Cardiac muscle cell (in vitro differentiated cells and primary cell): ENCODE results near the gene CAPN2. TPM values are rescaled to one million over a fixed set of nuclear protein-coding genes. Genes with fewer than 3 reads are reported as not detected.

Experiments used
- DNase-seq, 2 donors: peaks; one replicate each; pipeline versions ENCODE4 v3.0.0 to v3.0.0-alpha.2; 2010 to 2017; ENCODE audit warnings: low read depth in 1 of 2, low spot score in 1 of 2
- H3K27ac ChIP-seq: fragments of 200-600 bp; sonication (generic); 2 replicates; pipeline ENCODE4 v1.5.1; 2016
- H3K27me3 ChIP-seq: fragments of 200-600 bp; sonication (generic); 2 replicates; pipeline ENCODE4 v1.6.0; 2016; ENCODE audit warnings: control low read depth
- H3K36me3 ChIP-seq: fragments of 200-600 bp; sonication (generic); 2 replicates; pipeline ENCODE4 v1.5.1; 2016; ENCODE audit warnings: control low read depth
- H3K4me1 ChIP-seq: fragments of 200-600 bp; sonication (generic); 2 replicates; pipeline ENCODE4 v1.8.1; 2017; ENCODE audit warnings: low read depth, mild to moderate bottlenecking, mixed run types
- H3K4me3 ChIP-seq: fragments of 200-600 bp; sonication (generic); 2 replicates; pipeline ENCODE4 v1.5.1; 2016; ENCODE audit warnings: mild to moderate bottlenecking
- H3K9me3 ChIP-seq: fragments of 200-600 bp; sonication (generic); 2 replicates; pipeline ENCODE4 v1.5.1; 2017; ENCODE audit warnings: low read depth, mild to moderate bottlenecking, control low read depth
- polyA plus RNA-seq: library from polyadenylated mRNA; unstranded; fragments of >200 nt; fragmentation: Nextera tagmentation; extraction: Ambion mirVana; gene quantifications from 2 replicates; pipeline ENCODE4 v1.2.1, GENCODE V29; 2016
- total RNA-seq: library from RNA; depleted of rRNA; stranded (reverse); fragments of >200 nt; gene quantifications from 2 replicates; pipeline ENCODE4 v1.2.3, GENCODE V29; 2016
- TF ChIP-seq, protein P1 (sequence below): IDR thresholded peaks from 2 replicates; pipeline ENCODE4 v1.5.1; 2012; ENCODE audit warnings: low read depth, mild to moderate bottlenecking, low read length

Gene CAPN2
- total and polyA plus RNA-seq, 2 experiments from 2014 or later = 65.5 to 110 TPM

DNA sequence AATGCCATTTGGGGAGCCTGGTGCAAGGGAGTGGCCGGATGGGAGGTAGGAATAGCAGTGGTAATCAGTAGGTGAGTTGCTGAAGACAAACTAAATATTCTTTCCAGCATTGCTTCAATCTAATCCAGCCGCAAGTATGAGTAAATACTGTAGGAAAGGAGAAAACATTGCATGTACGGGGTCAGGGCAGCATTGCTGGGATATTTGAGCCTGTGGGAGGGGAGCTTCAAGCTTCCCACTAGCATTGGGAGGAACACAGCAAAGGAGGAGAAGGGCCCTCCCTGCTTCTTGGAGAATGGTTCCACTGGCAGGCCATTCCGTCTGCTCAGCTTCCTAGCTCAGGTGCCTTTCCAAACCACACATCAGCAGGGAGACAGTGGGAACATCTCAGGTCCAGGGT, 15.2 kb downstream of the CAPN2 start:
- DNase-seq = peak in 1 of 2 donors; percentile 91
- Histone ChIP-seq H3K4me3 (no peak overlapping the region), H3K27me3 (no peaks in the 10 kb centered on the region), H3K4me1 (peaks cover 6% of the 10 kb centered on the region), H3K27ac (no peak overlapping the region), H3K36me3 (no peaks in the 10 kb centered on the region), H3K9me3 (no peaks in the 10 kb centered on the region)
- TF ChIP-seq, protein P1, sequence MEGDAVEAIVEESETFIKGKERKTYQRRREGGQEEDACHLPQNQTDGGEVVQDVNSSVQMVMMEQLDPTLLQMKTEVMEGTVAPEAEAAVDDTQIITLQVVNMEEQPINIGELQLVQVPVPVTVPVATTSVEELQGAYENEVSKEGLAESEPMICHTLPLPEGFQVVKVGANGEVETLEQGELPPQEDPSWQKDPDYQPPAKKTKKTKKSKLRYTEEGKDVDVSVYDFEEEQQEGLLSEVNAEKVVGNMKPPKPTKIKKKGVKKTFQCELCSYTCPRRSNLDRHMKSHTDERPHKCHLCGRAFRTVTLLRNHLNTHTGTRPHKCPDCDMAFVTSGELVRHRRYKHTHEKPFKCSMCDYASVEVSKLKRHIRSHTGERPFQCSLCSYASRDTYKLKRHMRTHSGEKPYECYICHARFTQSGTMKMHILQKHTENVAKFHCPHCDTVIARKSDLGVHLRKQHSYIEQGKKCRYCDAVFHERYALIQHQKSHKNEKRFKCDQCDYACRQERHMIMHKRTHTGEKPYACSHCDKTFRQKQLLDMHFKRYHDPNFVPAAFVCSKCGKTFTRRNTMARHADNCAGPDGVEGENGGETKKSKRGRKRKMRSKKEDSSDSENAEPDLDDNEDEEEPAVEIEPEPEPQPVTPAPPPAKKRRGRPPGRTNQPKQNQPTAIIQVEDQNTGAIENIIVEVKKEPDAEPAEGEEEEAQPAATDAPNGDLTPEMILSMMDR = no peak

GRCh38 chr1:223729906-223730305, 17.6 kb downstream of the CAPN2 start:
- no peaks in the 10 kb centered on the region for H3K27me3 ChIP-seq
- H3K27ac ChIP-seq = no peak overlapping the region
- H3K9me3 ChIP-seq = no peaks in the 10 kb centered on the region
- peaks cover 6% of the 10 kb centered on the region for H3K4me1 ChIP-seq
- DNase-seq = no peak
- H3K36me3 ChIP-seq = no peaks in the 10 kb centered on the region
- TF ChIP-seq, protein P1 = no peak
- H3K4me3 ChIP-seq = no peak overlapping the region

DNA sequence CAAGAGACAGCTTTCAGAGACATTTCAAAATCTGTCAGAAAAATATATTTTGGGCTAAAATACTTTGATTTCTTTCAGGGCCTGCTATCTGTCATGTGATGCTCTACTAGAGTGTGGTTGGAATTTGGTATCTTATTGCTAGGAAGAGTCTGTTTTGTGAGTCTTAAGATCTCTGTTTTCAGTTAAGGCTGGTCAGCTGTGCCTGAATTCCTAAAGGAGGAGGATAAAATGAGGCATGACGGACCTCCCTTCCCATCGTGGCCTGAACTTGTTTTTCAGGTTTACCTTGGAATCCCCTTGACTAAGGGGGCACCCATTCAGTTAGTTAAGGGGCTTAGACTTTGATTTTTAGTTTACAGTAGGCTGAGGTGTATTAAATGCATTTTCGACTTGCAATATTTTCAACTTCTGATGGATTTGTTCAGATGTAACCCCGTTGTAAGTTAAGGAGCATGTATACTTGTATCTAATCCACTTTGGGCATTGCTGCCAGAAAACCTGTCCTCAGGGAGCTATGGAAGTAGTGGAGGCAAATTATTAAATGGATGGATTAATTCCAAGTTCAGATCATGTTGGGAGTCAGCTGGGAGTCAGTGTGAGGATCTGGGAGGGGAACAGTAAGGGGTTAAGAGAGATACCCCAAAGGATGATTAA, 18.3 kb downstream of the CAPN2 start:
- H3K9me3 ChIP-seq = no peaks in the 10 kb centered on the region
- TF ChIP-seq, protein P1 = no peak
- no peak for DNase-seq
- H3K4me3 ChIP-seq = no peak overlapping the region
- H3K36me3 ChIP-seq = no peaks in the 10 kb centered on the region
- no peak overlapping the region for H3K27ac ChIP-seq
- peaks cover 6% of the 10 kb centered on the region for H3K4me1 ChIP-seq
- no peaks in the 10 kb centered on the region for H3K27me3 ChIP-seq

- TF ChIP-seq, protein P1 = no peak
- Histone ChIP-seq H3K9me3 (no peaks in the 10 kb centered on the region), H3K27ac (no peak overlapping the region), H3K36me3 (no peaks in the 10 kb centered on the region), H3K4me1 (peaks cover 6% of the 10 kb centered on the region), H3K27me3 (no peaks in the 10 kb centered on the region), H3K4me3 (no peak overlapping the region)
- DNase-seq = peak; percentile 60 to 86
These were observed 18.9 kb downstream of the CAPN2 start for GRCh38 chr1:223731133-223731770.

DNA sequence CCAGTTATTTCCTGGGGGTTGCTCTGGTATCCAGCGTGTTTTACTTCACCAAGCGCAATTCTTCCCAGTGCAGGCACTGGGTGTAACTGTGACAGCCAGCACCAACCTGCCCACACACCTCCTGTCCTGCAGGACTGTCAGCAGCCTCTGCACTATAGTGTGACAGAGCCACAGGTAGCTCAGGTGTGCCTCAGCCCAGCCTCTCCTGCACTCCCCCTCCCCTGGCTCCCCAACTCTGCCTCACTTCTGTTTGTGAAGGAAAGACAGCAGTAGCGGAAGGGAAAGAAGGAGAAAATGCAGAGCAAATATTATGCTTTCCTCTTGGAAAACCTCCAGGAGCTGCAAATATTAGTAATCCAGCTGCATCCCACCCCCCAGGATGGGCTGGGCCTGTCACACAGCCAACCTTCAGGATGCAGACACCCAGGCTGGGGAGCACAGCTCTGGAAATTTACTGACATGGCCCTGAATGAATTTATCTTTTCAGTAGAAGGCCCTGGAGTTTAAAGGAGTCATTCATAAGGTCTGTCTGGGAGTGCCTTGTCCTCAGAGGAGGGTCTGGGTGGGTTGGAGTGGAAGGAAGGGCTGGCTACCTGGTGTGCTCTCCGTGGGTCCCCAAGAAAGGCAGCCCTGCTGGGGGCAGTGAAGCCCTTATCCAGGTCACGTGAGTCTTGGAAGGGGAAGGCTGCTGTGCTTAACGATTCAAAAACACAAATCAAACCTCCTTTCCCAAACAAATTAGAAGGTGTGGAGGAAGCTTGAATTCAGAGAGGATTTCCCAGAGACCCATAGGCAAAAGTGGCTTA, 20.9 kb downstream of the CAPN2 start:
- no peaks in the 10 kb centered on the region for H3K9me3 ChIP-seq
- no peaks in the 10 kb centered on the region for H3K27me3 ChIP-seq
- TF ChIP-seq, protein P1 = no peak
- no peak overlapping the region for H3K27ac ChIP-seq
- peak in 1 of 2 donors; percentile 58 for DNase-seq
- H3K4me3 ChIP-seq = no peak overlapping the region
- no peaks in the 10 kb centered on the region for H3K36me3 ChIP-seq
- no peaks in the 10 kb centered on the region for H3K4me1 ChIP-seq
